Activated naive CD4-positive, alpha-beta T cell treated with anti-CD3 and anti-CD28 coated beads, Interleukin-2, amount 50 U/mL, for 24 hours (primary cell): ENCODE data around the gene FMNL2.

Experiments used
- H3K27ac Mint-ChIP-seq: one replicate; pipeline ENCODE4 v1.8.0; 2021; ENCODE audit warnings: mild to moderate bottlenecking, mixed read lengths
- H3K27me3 Mint-ChIP-seq: one replicate; pipeline ENCODE4 v1.8.0; 2021; ENCODE audit warnings: mixed read lengths
- H3K36me3 Mint-ChIP-seq: one replicate; pipeline ENCODE4 v1.8.0; 2021; ENCODE audit warnings: mixed read lengths
- H3K4me1 Mint-ChIP-seq: one replicate; pipeline ENCODE4 v1.8.0; 2021; ENCODE audit warnings: mixed read lengths
- H3K4me3 Mint-ChIP-seq: one replicate; pipeline ENCODE4 v1.8.0; 2021; ENCODE audit warnings: mild to moderate bottlenecking, mixed read lengths
- H3K9me3 Mint-ChIP-seq: one replicate; pipeline ENCODE4 v1.8.0; 2021; ENCODE audit warnings: mixed read lengths

Gene FMNL2

DNA sequence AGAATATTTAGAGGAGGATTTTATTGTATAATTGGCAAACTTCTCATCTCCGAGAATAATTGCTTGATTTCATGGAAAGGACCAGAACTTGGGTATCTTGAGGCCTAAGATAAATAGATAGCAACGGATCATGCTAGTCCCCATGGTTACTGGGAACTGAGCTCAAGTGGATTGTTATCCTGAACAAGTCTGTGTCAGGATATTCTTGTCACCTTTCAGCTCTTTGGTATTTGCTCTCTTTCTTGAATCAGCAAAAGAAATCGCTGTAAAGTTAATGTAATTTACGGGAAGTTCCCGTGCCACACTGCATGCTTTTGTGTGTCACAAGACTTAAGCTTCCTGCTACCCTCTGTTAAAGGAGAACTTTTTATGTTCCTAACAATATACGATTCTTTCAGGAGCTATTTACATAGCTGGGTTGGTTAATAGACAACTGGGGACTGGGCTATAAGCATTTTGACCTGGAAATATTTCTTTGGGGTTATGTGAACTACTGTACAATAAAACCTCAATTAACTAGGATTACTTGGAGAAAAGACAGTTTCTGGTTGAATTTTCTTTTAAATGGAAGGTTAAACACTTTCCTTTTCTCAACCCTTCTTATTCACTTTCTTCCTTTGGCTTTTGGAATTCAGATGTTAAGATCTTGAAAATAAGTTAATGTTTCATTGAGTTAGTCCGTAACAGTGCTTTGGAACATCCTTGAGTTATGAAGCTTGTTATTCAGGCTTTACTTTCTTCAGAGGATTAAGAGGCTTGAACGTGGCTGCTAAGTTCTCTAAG, 151.2 kb downstream of the FMNL2 start:
- no peaks in the 10 kb centered on the region for H3K9me3 Mint-ChIP-seq
- H3K36me3 Mint-ChIP-seq, result no peaks in the 10 kb centered on the region
- H3K4me3 Mint-ChIP-seq, result no peak overlapping the region
- H3K27ac Mint-ChIP-seq, result no peak overlapping the region
- peaks cover 5% of the 10 kb centered on the region for H3K27me3 Mint-ChIP-seq
- no peaks in the 10 kb centered on the region for H3K4me1 Mint-ChIP-seq

DNA sequence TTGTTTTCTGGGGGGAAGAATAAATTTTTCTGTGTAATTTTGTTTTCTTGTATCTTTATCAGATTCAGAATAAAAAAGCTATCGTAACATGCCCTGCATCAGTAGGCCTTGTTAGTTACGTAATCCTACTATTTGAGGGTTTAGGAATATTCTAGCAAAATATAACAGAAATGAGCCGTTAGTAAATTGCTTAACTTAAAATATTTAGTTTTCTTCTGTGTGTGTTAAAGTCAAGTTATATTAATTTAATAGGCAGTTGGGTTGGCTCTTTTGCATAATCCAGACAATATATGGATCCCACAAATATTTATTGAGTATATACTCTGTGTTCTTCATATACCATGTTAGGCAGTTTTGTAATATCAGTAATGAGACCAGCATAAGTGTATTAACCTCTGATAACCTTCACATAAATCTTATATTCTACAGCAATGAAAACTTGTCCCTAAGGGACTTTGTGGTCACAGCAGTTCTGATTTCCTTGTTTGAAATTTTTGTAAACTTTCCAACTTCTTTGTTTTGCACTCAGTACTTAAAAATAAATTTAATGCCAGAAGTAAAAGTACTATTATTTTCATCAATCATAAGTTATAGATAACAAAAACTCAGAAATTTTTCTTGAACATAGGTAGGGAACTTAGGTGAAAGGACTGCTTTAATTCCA, 151.9 kb downstream of the FMNL2 start:
- no peak overlapping the region for H3K4me3 Mint-ChIP-seq

DNA sequence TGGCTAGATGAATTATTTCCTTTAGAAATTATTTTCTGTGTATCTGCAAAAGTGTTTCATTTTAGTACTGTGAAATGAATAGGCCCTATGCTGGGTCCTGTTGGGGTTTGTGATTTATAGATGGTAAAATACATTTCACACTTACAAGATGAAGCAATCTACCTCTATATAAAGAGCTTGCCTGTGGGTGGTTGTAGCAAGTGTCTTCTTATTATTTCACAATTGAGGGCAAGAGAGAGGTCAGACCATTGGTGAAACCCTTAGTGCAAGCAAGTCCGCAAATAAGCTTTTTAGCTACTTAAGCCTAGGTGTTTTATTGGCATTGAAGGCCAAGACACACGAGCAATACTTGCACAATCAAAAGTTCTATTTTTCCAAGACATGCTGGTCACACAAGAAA, 153.1 kb downstream of the FMNL2 start:
- peaks cover 4% of the 10 kb centered on the region for H3K27me3 Mint-ChIP-seq
- H3K36me3 Mint-ChIP-seq, result no peaks in the 10 kb centered on the region
- no peak overlapping the region for H3K27ac Mint-ChIP-seq

More for the DNA sequence above, 151.9 kb downstream of the FMNL2 start:
- Mint-ChIP-seq H3K4me1 (no peaks in the 10 kb centered on the region), H3K27me3 (peaks cover 4% of the 10 kb centered on the region), H3K27ac (no peak overlapping the region), H3K36me3 (no peaks in the 10 kb centered on the region), H3K9me3 (no peaks in the 10 kb centered on the region)

DNA sequence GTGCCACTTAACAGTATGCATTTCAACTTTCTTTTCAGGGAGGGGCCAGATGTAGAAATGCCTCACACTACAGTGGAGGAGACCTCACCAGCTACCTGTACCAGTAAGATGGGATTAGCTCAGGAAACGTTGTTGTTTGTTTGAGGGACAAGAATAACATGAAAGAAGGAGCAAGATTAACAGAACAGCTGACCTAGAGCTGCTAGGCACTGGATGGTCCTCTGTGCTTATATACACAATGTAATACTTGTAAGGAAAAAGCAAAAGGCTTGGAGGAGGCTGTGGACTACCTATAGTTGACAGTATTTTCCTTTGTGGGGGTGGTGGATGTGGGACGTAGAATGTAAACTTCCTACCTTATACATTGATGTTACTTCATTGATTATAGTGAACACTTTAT, 154.4 kb downstream of the FMNL2 start:
- H3K9me3 Mint-ChIP-seq, result no peaks in the 10 kb centered on the region
- H3K4me1 Mint-ChIP-seq, result no peaks in the 10 kb centered on the region
- H3K27ac Mint-ChIP-seq, result no peak overlapping the region
- H3K27me3 Mint-ChIP-seq, result peaks cover 11% of the 10 kb centered on the region
- H3K4me3 Mint-ChIP-seq, result no peak overlapping the region
- H3K36me3 Mint-ChIP-seq, result no peaks in the 10 kb centered on the region

More for the DNA sequence above, 153.1 kb downstream of the FMNL2 start:
- no peak overlapping the region for H3K4me3 Mint-ChIP-seq
- no peaks in the 10 kb centered on the region for H3K4me1 Mint-ChIP-seq
- no peaks in the 10 kb centered on the region for H3K9me3 Mint-ChIP-seq

DNA sequence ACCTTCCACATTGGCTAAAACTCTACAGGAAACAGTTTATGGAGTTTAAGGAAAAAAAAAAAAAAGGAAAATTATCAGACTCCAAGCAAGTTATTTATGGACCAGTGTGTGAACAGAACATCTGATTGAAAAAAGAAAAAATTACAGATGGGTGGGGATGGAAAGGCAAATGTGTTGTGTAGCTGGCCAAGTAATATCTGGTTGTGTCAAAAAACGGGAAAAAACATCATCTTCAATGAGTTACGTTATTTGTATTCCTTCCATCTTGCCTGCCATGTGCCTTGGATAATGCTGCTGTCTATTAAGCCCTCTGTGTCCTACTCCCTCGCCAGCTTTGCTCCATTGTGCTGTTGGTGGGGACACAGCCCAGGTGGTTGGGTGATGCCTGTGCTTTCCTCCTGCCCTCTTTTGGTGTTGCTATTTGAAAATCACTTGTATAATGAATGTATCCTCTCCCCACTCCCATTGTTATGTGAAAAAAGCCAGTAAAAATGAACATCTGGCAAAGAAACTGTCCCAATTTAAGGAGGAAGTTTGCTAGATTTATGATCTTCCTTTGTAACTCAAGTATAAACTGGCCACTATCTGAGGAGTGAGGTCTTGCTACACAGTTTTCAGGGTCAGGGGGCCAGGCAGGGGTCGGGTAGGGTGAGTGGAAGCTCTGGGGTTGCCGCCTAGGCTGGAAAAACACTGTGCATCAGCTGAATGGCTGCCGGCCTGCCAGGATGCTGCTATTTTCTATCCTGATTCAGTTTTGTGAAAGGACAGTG, 155.9 kb downstream of the FMNL2 start:
- H3K4me3 Mint-ChIP-seq, result no peak overlapping the region
- H3K36me3 Mint-ChIP-seq, result no peaks in the 10 kb centered on the region
- H3K27ac Mint-ChIP-seq, result no peak overlapping the region
- H3K9me3 Mint-ChIP-seq, result no peaks in the 10 kb centered on the region
- peaks cover 13% of the 10 kb centered on the region for H3K27me3 Mint-ChIP-seq
- H3K4me1 Mint-ChIP-seq, result no peaks in the 10 kb centered on the region

GRCh38 chr2:152492131-152492530, 157.2 kb downstream of the FMNL2 start:
- Mint-ChIP-seq H3K4me3 (no peak overlapping the region), H3K9me3 (peaks cover 3% of the 10 kb centered on the region), H3K4me1 (no peaks in the 10 kb centered on the region), H3K27me3 (peaks cover 14% of the 10 kb centered on the region), H3K36me3 (no peaks in the 10 kb centered on the region), H3K27ac (no peak overlapping the region)

DNA sequence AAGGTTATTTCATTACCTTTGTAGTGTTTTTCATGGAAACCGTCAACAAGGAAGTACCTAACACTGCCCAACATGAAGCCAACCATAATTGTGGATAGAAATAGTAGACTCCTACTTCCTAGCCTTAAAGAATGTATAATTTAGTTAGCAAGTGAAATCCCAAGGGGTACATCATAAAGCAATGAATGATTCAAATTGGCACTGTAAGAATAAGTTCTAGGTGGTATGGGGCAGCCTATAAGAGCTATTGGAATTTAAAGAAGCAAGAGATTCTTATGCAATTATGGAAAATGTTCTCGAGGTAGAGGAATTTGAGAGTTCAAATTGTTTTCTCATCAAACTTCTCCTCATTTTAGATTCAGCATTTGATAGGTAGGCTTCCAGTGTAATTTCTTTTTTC, 157.9 kb downstream of the FMNL2 start:
- no peaks in the 10 kb centered on the region for H3K4me1 Mint-ChIP-seq
- H3K9me3 Mint-ChIP-seq, result peaks cover 3% of the 10 kb centered on the region
- no peaks in the 10 kb centered on the region for H3K36me3 Mint-ChIP-seq
- H3K27me3 Mint-ChIP-seq, result peaks cover 17% of the 10 kb centered on the region
- H3K27ac Mint-ChIP-seq, result no peak overlapping the region
- H3K4me3 Mint-ChIP-seq, result no peak overlapping the region

GRCh38 chr2:152493417-152493816, 158.4 kb downstream of the FMNL2 start:
- Mint-ChIP-seq H3K4me3 (no peak overlapping the region), H3K36me3 (no peaks in the 10 kb centered on the region), H3K27me3 (peaks cover 17% of the 10 kb centered on the region), H3K4me1 (no peaks in the 10 kb centered on the region), H3K27ac (no peak overlapping the region), H3K9me3 (peaks cover 3% of the 10 kb centered on the region)

GRCh38 chr2:152493945-152494528, 159.1 kb downstream of the FMNL2 start:
- no peaks in the 10 kb centered on the region for H3K36me3 Mint-ChIP-seq
- no peaks in the 10 kb centered on the region for H3K4me1 Mint-ChIP-seq
- H3K4me3 Mint-ChIP-seq, result no peak overlapping the region
- peaks cover 17% of the 10 kb centered on the region for H3K27me3 Mint-ChIP-seq
- H3K9me3 Mint-ChIP-seq, result peaks cover 3% of the 10 kb centered on the region
- H3K27ac Mint-ChIP-seq, result no peak overlapping the region

DNA sequence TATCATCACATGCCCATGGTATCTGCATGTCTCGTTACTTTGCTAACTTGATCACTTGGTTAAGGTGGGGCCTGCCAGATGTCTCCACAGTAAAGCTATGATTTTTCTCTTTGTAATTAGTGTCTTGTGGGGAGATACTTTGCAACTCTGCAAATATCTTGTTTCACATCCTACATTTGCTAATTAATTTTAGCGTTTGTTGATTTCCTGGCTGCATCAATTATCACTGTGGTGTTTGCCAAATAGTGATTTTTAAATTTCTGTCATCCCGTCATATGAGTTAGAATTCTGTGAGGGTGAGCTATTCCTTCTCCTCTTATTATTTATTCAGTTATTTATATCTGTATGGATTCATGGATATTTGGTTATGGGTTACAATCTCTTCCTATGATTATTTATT, 161.4 kb downstream of the FMNL2 start:
- H3K27me3 Mint-ChIP-seq, result peaks cover 17% of the 10 kb centered on the region
- H3K27ac Mint-ChIP-seq, result no peak overlapping the region
- no peaks in the 10 kb centered on the region for H3K4me1 Mint-ChIP-seq
- no peaks in the 10 kb centered on the region for H3K36me3 Mint-ChIP-seq
- H3K9me3 Mint-ChIP-seq, result peaks cover 3% of the 10 kb centered on the region
- no peak overlapping the region for H3K4me3 Mint-ChIP-seq

- Mint-ChIP-seq H3K4me1 (no peaks in the 10 kb centered on the region), H3K4me3 (no peak overlapping the region), H3K9me3 (peaks cover 3% of the 10 kb centered on the region), H3K27ac (no peak overlapping the region), H3K27me3 (peaks cover 17% of the 10 kb centered on the region), H3K36me3 (no peaks in the 10 kb centered on the region)
These were observed 162.6 kb downstream of the FMNL2 start for GRCh38 chr2:152497481-152498052.

GRCh38 chr2:152499331-152499816, 164.4 kb downstream of the FMNL2 start:
- peaks cover 3% of the 10 kb centered on the region for H3K9me3 Mint-ChIP-seq

DNA sequence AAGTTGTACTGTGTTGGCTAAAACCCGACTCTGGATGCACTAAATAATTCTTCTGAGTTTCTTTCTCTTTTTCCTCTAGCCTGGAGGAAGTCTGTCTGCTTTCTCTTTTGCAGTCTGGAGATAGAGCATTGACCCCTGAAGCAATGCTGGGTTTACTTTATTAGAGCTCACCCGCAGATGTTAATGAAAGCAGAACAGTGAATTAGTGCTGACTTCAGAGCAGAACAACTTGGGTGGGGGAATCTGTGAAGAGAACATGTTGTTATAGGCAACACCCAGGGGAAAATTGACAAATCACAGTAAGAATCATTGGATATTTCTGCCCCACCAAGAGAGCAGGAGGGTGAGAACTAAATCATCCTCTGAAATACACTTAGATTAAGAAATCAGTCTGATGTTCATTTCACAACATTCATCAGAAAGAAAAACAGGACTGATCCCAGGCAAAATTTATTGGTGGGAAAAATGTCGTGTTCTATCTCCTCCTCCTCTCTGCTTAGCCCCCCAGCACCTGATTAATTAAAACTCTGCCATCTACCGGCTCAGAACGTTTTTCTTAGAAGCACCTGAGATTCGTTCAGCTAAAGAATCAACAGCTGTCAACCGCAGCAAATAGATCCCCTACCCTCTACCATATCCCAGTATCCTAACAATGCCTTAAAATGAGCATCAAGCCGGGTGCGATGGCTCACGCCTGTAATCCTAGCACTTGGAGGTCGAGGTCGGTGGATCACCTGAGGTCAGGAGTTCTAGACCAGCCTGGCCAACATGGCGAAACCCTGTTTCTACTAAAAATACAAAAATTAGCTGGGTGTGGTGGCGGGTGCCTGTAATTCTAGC, 165.1 kb downstream of the FMNL2 start:
- peaks cover 3% of the 10 kb centered on the region for H3K9me3 Mint-ChIP-seq
- H3K4me1 Mint-ChIP-seq, result no peaks in the 10 kb centered on the region
- no peaks in the 10 kb centered on the region for H3K36me3 Mint-ChIP-seq
- H3K4me3 Mint-ChIP-seq, result no peak overlapping the region
- no peak overlapping the region for H3K27ac Mint-ChIP-seq
- H3K27me3 Mint-ChIP-seq, result peaks cover 10% of the 10 kb centered on the region

More at GRCh38 chr2:152499331-152499816, 164.4 kb downstream of the FMNL2 start:
- H3K27me3 Mint-ChIP-seq, result peaks cover 12% of the 10 kb centered on the region
- no peaks in the 10 kb centered on the region for H3K36me3 Mint-ChIP-seq
- no peak overlapping the region for H3K4me3 Mint-ChIP-seq
- no peak overlapping the region for H3K27ac Mint-ChIP-seq
- no peaks in the 10 kb centered on the region for H3K4me1 Mint-ChIP-seq

DNA sequence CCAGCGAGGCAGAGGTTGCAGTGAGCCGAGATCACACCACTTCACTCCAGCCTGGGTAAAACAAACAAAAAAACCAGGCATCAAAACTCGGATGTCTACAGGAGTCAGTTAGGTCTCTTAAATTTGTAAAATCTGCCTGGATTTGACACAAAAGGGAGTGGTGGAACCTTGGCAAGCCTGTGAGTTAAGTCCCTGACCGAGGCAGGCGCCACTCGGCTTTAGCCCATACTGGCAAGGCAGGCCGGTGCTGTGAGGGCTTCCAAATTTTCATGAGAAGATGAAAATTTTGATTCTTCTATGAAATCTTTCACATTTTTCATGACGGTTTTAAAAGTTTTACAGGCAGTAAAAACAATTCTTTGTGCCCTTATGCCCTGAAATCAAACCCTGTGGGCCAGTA, 165.8 kb downstream of the FMNL2 start:
- Mint-ChIP-seq H3K4me3 (no peak overlapping the region), H3K9me3 (peaks cover 3% of the 10 kb centered on the region), H3K4me1 (no peaks in the 10 kb centered on the region), H3K27me3 (peaks cover 10% of the 10 kb centered on the region), H3K36me3 (no peaks in the 10 kb centered on the region), H3K27ac (no peak overlapping the region)
